ENCODE results near the gene CDH4. TPM values are rescaled to one million over a fixed set of nuclear protein-coding genes. Genes with fewer than 3 reads are reported as not detected.

CDH4 gene
- total RNA-seq, 2 donors from 2014 or later = 0.07 to 0.94 TPM

DNA sequence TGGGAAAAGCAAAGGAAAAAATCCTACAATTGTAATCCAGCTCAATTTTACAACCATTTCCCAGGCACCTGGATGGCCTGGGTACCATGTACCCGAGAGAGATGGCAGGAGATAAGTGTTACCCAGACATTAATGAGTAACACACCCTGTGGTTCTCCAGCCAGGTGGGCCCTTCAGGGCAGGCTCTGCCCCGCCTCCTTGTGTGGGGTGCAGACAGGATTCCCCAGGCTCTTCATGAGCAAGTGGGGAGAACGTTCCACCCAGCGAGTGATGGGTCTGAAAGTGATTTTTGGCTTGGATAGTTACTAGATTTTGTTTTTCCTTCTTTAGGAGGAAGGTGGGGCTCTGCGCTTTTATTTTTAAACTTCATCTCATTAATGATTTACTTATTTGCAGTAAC is 569.7 kb downstream of the CDH4 start:
- no peak overlapping the region for H3K4me3 ChIP-seq
- DNase-seq (ENCODE audit: low spot score) = no peak
- H3K36me3 ChIP-seq = no peaks in the 10 kb centered on the region
- H3K27ac ChIP-seq = no peak overlapping the region
- no peaks in the 10 kb centered on the region for H3K9me3 ChIP-seq
- no peaks in the 10 kb centered on the region for H3K4me1 ChIP-seq
- TF ChIP-seq CTCF (IDR thresholded peaks at IDR 0.05) = no peak
- no peaks in the 10 kb centered on the region for H3K27me3 ChIP-seq

DNA sequence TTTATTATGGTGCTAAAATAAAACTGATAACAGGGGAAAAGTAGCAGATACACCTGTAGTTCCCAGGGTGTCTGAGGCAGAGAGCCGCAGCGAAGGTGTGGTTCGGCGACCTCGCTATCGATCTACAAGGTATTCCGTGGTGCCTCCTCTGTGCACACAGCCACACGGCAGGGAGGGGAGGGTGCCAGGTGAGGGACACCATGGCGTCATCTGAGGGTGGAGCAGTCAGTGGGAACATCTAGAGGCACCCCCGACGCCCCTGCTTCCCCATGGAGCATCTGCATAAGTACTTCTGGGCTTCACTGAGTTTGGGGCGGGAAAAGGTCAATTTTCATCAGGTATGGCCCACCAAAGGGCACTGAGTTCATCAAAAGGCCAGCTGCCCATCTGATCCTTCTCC is 570.3 kb downstream of the CDH4 start:
- no peak overlapping the region for H3K4me3 ChIP-seq
- TF ChIP-seq CTCF (IDR thresholded peaks at IDR 0.05) = no peak
- no peak overlapping the region for H3K27ac ChIP-seq
- H3K27me3 ChIP-seq = no peaks in the 10 kb centered on the region
- H3K36me3 ChIP-seq = no peaks in the 10 kb centered on the region
- no peak for DNase-seq (ENCODE audit: low spot score)
- no peaks in the 10 kb centered on the region for H3K9me3 ChIP-seq
- no peaks in the 10 kb centered on the region for H3K4me1 ChIP-seq

DNA sequence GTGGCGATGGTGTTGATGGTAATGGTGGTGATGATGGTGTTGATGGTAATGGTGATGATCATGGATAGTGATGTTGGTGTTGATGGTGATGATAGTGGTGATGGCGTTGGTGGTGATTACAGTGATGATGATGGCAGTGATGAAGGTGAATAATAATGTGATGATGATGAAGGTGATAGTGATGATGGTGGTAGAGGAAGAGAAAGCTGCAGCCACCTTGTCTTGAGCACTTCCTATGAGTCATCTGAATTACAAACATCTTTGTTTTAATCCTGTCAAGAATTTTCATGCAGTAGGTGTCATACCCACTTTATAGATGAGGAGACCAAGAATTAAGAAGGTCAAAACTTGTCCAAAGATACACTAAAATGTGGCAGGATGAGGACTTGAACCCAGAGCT is 571.2 kb downstream of the CDH4 start:
- no peaks in the 10 kb centered on the region for H3K4me1 ChIP-seq
- H3K27ac ChIP-seq = no peak overlapping the region
- H3K4me3 ChIP-seq = no peak overlapping the region
- no peaks in the 10 kb centered on the region for H3K36me3 ChIP-seq
- DNase-seq (ENCODE audit: low spot score) = no peak
- no peak for TF ChIP-seq CTCF (IDR thresholded peaks at IDR 0.05)
- no peaks in the 10 kb centered on the region for H3K9me3 ChIP-seq
- H3K27me3 ChIP-seq = no peaks in the 10 kb centered on the region

GRCh38 chr20:61828891-61829290 is 576.8 kb downstream of the CDH4 start:
- DNase-seq (ENCODE audit: low spot score) = no peak
- no peaks in the 10 kb centered on the region for H3K27me3 ChIP-seq
- H3K27ac ChIP-seq = no peak overlapping the region
- no peak for TF ChIP-seq CTCF (IDR thresholded peaks at IDR 0.05)
- no peak overlapping the region for H3K4me3 ChIP-seq
- no peaks in the 10 kb centered on the region for H3K36me3 ChIP-seq
- no peaks in the 10 kb centered on the region for H3K9me3 ChIP-seq
- H3K4me1 ChIP-seq = no peaks in the 10 kb centered on the region

DNA sequence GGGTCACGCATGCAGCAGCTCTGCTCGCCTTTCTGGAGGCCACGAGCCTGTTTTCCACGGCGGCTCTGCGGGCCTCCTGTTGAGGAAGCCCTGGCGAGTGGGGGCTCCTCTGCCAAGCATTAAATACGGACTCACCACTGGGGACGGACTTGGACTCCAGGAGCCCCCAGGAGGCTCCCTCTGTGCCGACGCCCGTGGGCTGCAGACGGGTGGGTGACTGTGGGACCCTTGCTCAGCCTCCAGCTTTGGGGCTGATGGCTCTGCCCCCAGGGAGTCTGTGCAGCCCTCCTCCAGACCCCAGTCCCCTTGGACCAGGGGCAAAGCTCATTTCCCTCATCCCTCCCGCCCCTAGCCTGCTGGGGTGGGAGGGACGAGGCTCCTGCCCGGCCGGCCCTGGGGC is 577.5 kb downstream of the CDH4 start:
- no peaks in the 10 kb centered on the region for H3K36me3 ChIP-seq
- no peak overlapping the region for H3K27ac ChIP-seq
- no peaks in the 10 kb centered on the region for H3K27me3 ChIP-seq
- no peaks in the 10 kb centered on the region for H3K4me1 ChIP-seq
- TF ChIP-seq CTCF (IDR thresholded peaks at IDR 0.05) = no peak
- DNase-seq (ENCODE audit: low spot score) = no peak
- H3K4me3 ChIP-seq = no peak overlapping the region
- no peaks in the 10 kb centered on the region for H3K9me3 ChIP-seq

GRCh38 chr20:61830241-61830930 is 578.3 kb downstream of the CDH4 start:
- H3K27ac ChIP-seq = no peak overlapping the region
- no peaks in the 10 kb centered on the region for H3K4me1 ChIP-seq
- H3K9me3 ChIP-seq = no peaks in the 10 kb centered on the region
- no peak overlapping the region for H3K4me3 ChIP-seq
- no peaks in the 10 kb centered on the region for H3K27me3 ChIP-seq
- no peak for DNase-seq (ENCODE audit: low spot score)
- no peak for TF ChIP-seq CTCF (IDR thresholded peaks at IDR 0.05)
- no peaks in the 10 kb centered on the region for H3K36me3 ChIP-seq
